ENCODE measurements around the gene SEPTIN7.
"Not testable (repeated sequence)": the region's sequence is repeated elsewhere in the genome, so short reads cannot be mapped to it uniquely, and the experiment has no call there.

Gene SEPTIN7

DNA sequence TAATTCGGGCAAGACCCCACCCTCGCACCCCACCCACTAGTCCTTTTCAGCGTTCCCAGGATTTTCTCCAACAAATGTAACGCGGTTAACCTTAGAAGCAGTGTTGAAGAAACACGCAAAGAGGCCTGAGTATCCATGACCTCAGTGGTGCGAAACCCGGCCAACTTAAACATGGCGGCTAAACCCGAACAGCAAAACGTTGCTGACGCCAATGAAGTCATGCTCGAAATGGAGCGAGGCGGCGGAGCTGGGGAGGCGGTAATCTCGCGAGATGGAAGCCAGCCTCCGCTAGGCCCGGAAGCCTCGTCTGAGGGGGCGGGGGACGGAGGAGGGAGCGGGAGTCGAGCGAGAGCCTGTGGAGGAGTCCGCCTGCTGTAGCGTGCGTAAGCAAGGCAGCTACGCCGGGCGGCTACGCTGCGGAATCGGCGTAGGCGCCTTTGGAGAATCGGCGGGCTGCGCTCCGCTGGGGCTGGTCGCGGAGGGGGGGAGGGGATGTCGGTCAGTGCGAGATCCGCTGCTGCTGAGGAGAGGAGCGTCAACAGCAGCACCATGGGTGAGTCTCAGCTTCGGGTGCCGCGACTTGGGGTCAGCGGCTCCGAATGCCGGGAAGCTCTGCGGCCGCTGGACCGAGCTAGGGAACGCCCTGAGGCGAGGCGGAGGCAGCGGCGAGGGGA is at the start of gene SEPTIN7:
Gene SEPTIN7 (plus strand): TSS at position 340 of the 674 bp plus-strand sequence. CDS start 153 bp downstream, at position 493.
- peak; percentile 99 for DNase-seq

DNA sequence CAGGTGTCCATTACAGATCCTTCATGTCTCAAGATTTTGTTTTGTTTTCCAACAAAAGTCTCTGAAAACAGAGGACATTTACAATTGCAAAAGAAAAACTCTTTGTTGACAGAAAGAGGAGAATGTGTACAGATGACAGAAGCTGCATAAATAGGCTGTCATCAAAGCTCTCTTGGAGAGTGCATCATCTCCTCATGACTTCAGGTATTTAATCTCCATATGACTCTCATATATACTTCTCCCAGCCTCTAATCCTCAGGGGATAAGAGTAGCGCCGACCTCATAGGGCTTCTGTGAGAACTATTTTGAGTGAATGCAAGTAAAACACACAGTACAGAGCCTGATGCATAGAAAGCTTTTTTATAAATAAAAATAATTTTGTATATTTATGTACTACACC is 48.1 kb upstream of the SEPTIN7 start:
- DNase-seq, result no peak

DNA sequence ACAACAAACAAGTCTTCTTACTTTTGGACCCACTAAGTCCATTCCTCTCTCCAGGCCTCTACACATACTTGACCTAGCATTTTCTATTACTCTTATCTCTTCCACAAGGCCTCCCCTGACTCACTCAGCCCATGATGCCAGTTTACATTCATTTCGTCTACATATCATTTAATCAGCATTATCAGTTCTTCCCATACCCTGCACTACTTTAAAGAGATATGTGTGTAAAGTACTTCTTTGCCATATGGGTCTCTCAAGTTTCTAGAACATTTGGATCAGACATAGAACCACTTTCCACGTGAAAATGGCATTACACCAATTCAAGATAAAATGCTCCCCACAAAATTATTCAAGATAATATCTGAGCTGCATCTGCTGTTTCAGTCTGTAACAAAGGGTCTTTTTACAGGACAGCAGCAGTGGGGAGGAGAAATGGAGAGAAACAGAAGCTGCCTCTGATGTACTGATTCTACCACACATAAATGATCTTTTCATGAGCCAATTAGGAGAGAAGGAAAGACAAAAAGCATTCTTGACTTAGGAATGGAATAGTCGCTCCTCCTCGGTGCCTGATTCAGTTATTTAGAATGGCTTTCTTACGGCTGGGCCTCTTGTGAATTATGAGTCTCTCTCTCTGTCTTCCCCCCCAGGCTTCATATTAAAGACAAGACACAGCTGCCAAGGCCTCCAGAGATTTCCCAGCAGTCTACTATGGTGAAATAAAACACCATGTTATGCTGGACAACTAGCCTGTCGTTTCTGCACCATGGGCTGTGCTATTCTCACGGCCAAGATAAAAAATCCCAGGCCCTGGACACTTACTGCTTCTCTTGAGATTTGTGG is 46.9 kb upstream of the SEPTIN7 start:
- no peak for DNase-seq

DNA sequence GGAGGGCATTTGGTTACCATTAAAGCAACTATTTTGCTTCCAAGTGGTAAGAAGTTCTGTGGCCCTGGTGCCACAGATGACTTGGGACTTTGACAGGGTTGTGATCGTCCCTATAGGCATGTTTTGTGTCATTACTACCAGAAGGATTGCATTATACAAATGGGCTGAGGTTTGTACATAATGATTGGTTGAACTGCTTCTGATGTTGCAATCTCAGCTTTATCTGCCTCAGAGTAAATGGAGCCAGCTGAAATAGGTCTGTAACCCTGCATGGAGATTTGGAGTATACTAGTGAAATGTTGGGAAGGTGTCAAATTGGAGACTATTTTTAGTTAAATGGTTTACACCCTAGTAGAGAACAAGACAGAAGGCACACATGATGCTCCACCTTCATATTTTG is 46.1 kb upstream of the SEPTIN7 start:
- DNase-seq, result no peak

DNA sequence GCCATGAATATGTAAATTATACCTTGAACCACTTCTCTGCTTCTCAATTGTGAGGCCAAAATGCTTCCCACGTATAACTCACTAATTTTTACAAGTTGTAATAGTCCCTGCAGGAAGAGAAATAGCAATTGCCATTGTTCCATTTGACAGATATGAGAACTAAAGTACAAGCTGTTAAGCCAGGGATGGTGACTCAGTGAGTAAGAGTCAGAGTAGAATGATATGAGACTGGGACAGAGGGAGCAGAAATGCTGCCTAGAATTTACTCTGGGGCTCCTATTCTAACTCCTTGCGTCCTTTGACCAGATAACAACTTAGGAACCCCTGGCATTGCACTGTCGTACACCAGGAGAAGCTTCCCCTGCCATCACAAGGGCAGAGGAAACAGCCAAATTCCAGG is 45.1 kb upstream of the SEPTIN7 start:
- no peak for DNase-seq

DNA sequence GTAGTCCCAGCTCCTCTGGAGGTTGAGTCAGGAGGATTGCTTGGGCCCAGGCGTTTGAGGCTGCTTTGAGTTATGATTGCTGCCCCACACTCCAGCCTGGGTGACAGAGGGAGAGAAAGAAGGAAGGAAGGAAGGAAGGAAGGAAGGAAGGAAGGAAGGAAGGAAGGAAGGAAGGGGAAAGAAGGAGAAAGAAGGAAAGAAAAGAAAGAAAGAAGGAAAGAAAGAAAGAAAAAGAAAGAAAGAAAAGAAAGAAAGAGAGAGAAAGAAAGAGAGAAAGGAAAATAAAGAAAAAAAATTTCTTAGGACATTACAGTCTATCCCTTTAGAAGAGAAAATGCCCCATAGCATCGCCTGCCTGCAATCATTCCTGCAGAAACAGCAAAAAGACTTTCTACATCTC is 44.4 kb upstream of the SEPTIN7 start:
- DNase-seq, result not testable (repeated sequence)

DNA sequence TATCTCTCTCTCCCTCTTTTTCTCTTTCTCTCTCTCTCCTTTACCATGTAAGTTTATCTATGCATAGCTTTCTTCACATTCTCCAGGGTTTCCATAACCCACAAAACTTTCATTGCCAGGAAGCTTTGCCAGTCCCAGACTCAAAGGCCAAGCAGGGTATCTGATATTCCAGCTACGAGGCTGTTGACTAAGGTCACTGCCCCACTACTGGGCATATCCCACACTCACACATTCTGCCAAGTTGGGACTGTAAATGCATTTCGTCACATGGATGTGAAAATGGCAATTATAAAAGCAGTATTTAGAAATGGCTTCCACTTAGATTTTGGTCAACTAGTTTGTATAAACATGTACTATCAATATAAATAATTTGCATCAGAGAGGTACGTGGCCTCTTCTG is 43.3 kb upstream of the SEPTIN7 start:
- no peak for DNase-seq

DNA sequence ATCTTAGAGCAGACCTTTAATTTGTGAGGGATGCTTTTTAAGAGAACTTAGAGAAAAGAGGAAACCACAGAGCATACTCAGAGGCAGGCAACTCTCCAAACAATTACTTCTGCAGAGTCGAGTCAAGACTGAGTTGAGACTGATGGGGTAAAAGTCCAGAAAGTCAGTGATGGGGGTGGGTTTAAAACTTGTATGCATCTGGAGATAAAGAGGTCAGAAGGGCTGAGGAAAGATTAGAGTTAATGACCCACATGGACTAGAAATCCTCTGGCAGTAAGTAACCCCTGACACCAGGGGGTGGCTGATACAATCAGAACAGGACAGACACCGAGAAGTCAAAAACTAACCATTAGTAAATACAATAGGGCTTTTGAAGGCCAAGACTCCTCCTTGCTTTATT is 42.4 kb upstream of the SEPTIN7 start:
- no peak for DNase-seq

DNA sequence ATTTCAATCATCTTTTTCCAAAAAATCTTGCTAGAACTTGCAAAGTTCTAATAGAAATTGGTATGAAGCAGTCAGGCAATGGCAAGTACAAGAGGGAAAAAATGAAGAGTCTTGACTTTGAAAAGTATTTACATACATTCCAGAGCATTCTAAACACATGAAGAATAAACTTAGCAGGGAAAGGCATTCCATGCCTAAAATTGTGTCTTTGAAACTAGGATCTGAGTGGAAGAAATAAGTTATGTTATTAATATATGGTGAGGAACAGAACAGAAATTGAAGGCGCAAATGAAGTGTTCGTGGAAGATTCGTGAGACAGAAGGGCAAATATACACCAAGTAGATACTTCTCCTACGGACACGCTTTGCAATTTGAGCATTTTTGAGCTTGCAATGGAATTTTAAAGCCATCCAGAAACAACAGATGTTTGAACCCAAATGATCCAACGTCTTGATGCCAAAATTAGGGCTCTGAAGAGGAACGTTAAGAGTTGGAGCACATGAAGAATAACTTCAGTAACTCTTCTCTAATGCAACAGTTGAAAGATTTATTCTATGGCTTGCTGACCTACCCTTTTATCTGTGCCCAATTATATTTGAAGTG is 40.6 kb upstream of the SEPTIN7 start:
- no peak for DNase-seq

DNA sequence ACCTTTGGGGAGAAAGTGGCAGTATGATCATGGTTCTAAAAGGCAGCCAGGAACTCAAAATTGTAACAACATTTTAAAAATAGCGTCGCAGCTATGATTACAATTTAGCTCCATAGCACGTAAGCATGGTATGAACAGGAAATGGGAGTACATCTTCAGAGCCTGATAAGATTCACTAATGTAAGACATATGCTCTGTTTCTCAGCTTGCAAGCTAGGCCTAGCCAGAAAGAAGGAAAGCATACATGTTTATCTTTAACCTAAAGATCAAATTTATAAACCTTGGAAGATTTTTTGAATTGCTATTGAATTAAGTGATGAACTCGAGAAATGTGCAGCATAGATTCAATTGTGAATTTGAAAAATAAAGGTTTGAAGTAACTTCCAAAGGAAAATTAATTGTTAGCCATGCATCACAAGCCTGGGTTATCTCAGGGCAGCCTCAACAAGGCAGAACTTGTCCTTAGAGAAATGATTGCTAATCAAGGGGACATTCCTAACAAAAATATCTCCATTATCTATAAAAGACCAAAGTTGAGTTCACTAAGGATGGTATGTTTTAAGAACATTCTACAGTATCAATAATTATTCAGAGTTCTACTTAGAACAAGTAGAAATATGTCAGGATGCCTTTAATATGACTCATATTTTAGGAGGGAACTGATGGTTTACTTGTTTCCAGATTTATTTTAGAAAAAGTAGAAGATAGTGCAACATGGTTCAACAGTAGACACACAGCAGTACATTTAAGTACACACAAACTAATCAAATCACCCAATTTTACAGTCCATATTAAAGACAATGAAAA is 38.8 kb upstream of the SEPTIN7 start:
- no peak for DNase-seq

DNA sequence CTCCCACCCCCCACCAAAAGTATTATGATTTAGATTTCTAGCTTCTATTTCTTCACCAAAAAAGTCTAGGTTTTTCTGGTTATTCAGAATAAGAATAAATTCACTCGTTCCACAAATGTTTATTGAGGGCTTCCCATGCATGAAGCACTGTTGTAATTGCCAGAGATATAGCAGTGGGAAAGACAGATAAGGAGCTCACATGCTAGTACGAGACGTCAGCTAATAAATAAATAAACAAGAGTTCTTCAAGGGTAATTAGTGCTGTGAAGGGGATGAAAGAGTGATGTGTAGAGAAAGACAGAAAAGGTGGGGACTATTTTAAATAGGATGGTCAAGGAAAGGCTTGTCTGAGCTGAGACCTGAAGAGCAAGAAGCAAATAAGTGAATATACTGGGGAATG is 38.1 kb upstream of the SEPTIN7 start:
- no peak for DNase-seq

DNA sequence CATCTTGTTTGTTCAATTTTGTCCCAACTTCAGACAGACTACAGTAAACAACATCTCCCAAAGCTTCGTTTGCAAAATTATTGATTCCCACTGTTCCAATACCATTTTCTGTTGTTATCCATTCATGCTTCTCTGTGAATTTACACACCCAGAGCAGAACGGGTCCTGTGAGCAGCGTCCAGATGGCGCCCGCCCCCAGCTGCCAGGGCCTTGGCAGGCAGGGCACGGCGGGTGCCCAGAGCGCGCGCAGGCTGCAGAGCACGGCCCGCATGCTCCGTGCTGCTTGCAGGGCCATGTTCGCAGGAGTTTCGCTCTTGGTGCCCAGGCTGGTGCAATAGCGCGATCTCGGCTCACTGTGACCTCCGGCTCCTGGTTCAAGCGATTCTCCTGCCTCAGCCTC is 32.5 kb upstream of the SEPTIN7 start:
- no peak for DNase-seq

DNA sequence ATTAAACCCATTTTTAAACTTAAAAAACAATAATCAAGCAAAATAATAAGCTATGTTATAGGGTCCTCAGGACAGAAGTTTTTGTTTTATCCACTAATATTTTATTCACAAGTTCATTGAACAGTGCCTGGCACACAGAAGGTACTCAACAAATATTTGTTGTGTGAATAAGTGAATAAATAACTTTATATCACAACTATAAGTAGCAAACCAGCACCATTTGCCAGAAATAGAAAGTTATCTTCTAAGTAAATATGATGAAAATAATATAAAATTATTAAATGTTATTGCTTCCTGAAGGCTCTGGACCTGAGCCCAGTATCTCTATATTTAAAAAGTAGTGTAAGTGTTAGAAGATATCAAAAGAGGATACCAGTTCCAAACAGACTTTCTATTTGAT is 29.1 kb upstream of the SEPTIN7 start:
- no peak for DNase-seq

DNA sequence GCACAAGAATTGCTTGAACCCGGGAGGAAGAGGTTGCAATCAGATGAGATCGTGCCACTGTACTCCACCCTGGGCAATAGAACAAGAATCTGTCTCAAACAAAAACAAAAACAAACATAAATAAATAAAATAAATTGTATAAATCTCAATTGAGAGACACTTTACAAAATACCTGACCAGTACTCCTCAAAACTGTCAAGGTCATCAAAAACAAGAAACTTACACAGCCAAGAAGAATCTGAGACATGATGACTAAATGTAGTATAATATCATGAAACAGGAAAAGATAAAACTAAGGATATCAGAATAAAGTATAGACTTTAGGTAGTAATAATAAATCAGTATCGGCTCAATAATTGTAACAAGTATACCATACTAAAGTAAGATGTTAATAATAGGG is 26.9 kb upstream of the SEPTIN7 start:
- no peak for DNase-seq

DNA sequence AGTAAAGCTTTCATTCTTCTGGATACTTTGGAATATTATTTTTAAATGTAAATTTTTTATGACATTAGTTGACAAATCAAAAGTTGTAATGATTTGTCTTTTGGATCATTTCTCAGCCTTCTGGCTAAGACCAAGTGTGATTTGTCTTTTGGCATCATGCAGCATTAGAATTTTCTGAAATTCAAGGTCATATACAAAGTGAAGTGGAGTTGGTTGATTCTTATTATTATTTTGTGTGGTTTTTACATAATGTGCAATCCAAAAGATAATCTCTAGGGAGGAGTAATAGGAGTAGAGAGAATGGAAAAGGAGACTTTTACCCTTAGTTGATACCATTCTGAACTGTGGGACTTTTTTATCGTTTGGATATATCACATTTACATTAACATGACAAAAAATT is 24.2 kb upstream of the SEPTIN7 start:
- DNase-seq, result no peak

DNA sequence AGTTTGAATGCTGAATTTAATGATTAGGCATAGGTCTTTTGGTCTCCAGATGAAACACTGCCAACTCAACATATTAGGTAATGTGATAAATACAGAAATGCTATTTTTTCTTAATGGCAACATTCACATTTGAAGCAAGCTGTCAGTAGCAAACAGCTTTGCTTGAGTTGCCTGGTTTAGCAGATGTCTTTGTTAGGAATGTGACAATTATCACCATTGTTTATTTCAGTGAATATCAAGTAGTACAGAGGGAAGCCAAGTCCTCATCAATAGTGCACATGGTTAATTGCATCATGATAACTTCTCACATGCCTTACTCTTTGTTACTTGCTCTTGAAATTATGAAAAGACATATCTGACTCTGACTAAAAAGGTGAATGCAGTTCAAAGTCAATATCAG is 23.7 kb upstream of the SEPTIN7 start:
- DNase-seq, result no peak

DNA sequence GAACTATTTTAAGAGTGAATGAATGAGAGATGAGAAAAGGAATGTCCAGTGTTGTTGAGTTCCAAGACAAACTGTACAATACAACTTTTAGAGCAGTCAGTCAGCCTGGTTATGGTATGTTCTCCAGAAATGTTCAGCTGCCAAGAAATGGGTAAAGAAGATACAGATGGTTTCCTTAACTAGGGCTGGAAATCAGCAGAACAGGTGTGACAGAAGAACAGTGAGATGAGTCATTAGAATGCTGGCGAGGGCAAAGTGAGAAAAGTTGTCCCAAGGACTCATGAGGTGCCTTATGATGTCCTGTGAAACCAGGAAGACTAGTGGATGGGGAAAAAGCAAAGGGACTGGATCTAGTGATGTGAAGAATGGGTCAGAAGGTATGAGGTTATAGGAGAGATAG is 20.8 kb upstream of the SEPTIN7 start:
- DNase-seq, result no peak

DNA sequence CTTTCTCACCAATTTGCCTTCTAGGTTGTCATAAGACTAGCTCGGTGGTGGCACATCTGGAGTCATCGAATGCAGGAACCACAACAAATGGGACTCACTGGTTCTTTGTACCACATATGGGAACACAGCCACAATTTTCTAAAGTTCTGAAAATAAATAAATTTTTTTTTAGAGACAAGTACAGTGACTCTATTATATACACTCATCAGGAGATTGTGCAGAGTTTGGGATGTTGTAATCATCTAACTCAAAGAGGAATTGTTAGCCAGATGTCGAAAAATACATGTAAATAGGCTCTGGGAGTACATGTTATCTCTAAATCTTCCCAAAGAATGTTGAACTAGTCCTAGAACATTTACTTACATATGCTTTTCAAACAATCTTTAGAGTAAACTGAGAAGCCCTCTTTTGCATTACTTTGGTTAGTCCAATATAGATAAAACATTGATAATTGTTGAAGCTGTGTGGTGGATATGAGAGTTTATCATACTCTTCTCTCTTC is 19.6 kb upstream of the SEPTIN7 start:
- no peak for DNase-seq

DNA sequence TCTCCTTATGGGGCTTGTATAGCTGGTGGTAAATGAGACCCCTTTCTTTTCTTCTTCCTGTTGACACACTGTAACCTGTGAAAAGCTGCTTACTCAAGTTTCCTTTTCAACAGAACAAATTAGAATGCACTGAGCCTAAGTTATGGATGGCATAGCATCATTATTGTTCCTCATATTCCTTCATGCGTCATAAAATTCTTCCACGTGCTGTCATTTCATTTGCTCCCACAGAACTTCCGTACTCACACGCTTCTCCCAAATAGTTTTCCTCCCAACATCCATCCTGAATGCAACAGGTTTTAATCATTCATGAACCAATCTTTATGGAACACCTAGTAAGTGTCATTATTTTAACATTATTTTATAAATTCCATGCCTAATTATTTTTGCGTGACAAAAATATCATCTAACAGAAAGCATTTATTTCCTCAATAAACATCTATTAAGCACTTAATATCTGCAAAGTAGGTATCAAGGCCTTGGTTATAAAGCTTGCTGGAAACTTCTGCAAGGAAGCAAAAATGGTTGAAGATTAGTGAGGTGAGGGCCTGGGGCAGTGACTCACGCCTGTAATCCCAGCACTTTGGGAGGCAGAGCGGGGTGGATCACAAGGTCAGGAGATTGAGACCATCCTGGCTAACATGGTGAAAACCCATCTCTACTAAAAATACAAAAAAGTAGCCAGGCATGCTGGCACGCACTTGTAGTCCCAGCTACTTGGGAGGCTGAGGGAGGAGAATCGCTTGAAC is 18.9 kb upstream of the SEPTIN7 start:
- DNase-seq, result no peak

DNA sequence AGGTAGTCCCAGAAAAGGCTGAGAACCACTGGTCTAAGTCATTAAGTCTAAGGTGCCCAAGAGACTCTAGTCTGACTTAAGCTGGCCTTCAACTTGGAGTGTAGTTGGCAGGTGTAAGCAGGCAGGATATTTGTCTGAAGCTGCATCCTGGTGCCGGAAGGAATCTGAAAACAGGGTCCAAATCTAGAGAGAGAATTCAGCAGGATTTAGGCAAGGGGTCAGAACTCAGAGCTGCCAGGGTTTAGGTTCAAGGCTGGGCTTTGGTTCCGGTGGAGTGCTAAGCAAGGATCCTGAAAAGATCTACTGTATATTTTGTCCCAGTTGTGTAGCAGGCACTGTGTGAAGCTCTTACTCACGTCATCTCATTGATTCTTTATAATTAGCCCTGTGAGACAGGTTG is 16.5 kb upstream of the SEPTIN7 start:
- no peak for DNase-seq

DNA sequence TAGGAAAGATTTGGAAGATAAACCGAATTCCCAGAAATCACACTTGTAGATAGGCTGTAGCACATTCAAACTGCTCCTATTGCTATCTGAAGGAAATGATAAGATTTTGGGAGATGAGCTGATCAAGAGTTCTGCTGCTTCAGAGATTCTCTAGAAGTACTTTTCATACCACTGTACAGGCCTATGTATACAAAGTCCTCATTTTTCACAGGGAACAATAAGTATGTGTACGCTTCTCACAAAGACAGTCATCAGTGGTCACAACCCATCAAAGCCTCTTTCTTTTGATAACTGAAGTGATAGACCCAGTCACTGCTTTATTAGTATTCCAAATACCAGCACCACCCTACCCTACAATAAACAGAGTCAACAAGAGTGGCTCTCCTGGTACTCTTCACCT is 15.6 kb upstream of the SEPTIN7 start:
- no peak for DNase-seq

DNA sequence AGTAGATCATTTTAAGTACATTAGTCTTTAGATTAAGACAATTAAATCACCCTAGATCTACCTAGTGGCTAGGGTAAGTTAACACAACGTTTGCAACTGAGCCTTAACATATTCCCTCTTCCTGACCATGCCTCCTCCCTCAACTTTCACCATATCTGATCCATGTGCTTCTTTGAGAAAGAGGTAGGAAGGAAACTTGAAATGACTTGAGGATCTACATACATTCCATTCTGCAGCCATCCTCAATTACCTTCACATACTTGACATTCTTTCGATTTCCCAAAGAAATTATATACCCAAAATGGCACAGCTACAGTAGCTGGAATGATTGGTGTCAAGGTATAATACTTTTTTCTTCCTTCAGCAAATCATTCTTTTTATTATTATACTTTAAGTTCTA is 12.9 kb upstream of the SEPTIN7 start:
- DNase-seq, result no peak
